GM13977 (cell line): Measurements from ENCODE around the gene INSM1.

Source experiments
- DNase-seq: peaks from one replicate; pipeline ENCODE4 v3.0.0; 2012; ENCODE audit warnings: low spot score
- CTCF ChIP-seq: IDR thresholded peaks from 2 replicates; pipeline ENCODE4 v1.5.1; 2012; ENCODE audit warnings: mild to moderate bottlenecking, control low read depth; ENCODE audit not compliant: insufficient read depth; ENCODE audit errors: extremely low read depth, missing control alignments
- in situ Hi-C: fragments of 300-500 bp; cut with MboI; formaldehyde crosslinking; loops from one replicate; pipeline ENCODE4 v1.12.0; 2022; ENCODE audit warnings: low sequenced_read_pairs, low pct_unique_long_range_greater_than_20kb, mixed read lengths, inconsistent platforms; ENCODE audit not compliant: unreplicated experiment

The INSM1 gene

GRCh38 chr20:20395903-20396568 lies 28.1 kb downstream of the INSM1 start:
- no peak for TF ChIP-seq CTCF
- in situ Hi-C loops: no loop called here
- no peak for DNase-seq

GRCh38 chr20:20396794-20397193 lies 28.9 kb downstream of the INSM1 start:
- no peak for DNase-seq
- TF ChIP-seq CTCF: no peak
- in situ Hi-C loops: no loop called here

- DNase-seq: no peak
- in situ Hi-C loops: no loop called here
- TF ChIP-seq CTCF: no peak
Measured at GRCh38 chr20:20398123-20398522, 30.2 kb downstream of the INSM1 start.

GRCh38 chr20:20399531-20400500 lies 31.9 kb downstream of the INSM1 start:
- in situ Hi-C loops: no loop called here
- DNase-seq: no peak
- no peak for TF ChIP-seq CTCF

GRCh38 chr20:20401991-20402390 lies 34.1 kb downstream of the INSM1 start:
- DNase-seq: no peak
- no peak for TF ChIP-seq CTCF
- in situ Hi-C loops: no loop called here

GRCh38 chr20:20404633-20405032 lies 36.7 kb downstream of the INSM1 start:
- in situ Hi-C loops: no loop called here
- no peak for DNase-seq
- no peak for TF ChIP-seq CTCF
